ENCODE data around the gene CDON. TPM values are rescaled to one million over a fixed set of nuclear protein-coding genes. Genes with fewer than 3 reads are reported as not detected.

Gene CDON
- total RNA-seq, 1 donor from 2014 or later: 29.4 TPM

GRCh38 chr11:125910226-125910849, 152.3 kb downstream of the CDON start:
- H3K36me3 Mint-ChIP-seq (ENCODE audit: unreplicated experiment): no peaks in the 10 kb centered on the region
- no peak for DNase-seq (ENCODE audit: extremely low spot score, unreplicated experiment)
- TF ChIP-seq CTCF (IDR thresholded peaks at IDR 0.05): no peak
- H3K27ac Mint-ChIP-seq (ENCODE audit: unreplicated experiment): no peak overlapping the region
- no peaks in the 10 kb centered on the region for H3K4me1 Mint-ChIP-seq (ENCODE audit: unreplicated experiment)
- no peaks in the 10 kb centered on the region for H3K9me3 Mint-ChIP-seq (ENCODE audit: unreplicated experiment)
- peaks cover 66% of the 10 kb centered on the region for H3K27me3 Mint-ChIP-seq (ENCODE audit: unreplicated experiment)
- H3K4me3 Mint-ChIP-seq (ENCODE audit: unreplicated experiment): no peak overlapping the region

Other genes with a start within 250 kb of the CDON start
- not detected in 2 replicates for gene PATE4, start 229.6 kb downstream of the CDON start, total RNA-seq
- 4.5 and 5.1 TPM in 2 replicates for gene HYLS1, start 175.2 kb downstream of the CDON start, total RNA-seq
- gene PUS3, start 159.7 kb downstream of the CDON start, total RNA-seq: 10.5 and 14.6 TPM in 2 replicates
- gene DDX25, start 158.4 kb downstream of the CDON start, total RNA-seq: not detected in 2 replicates
- gene VSIG10L2, start 116.8 kb downstream of the CDON start, total RNA-seq: not detected in 2 replicates
- 27.1 and 28.0 TPM in 2 replicates for gene RPUSD4, start 148.8 kb upstream of the CDON start, total RNA-seq
- 23.3 and 26.5 TPM in 2 replicates for gene FAM118B, start 148.9 kb upstream of the CDON start, total RNA-seq
- 106 and 107 TPM in 2 replicates for gene SRPRA, start 206.0 kb upstream of the CDON start, total RNA-seq
- gene FOXRED1, start 206.3 kb upstream of the CDON start, total RNA-seq: 25.9 and 34.4 TPM in 2 replicates
- 10.6 and 11.6 TPM in 2 replicates for gene TIRAP, start 220.2 kb upstream of the CDON start, total RNA-seq
- gene DCPS, start 241.2 kb upstream of the CDON start, total RNA-seq: 11.2 and 15.2 TPM in 2 replicates

Data from osteocyte (in vitro differentiated cells).